C4-2B (cell line): Measurements from ENCODE around the gene USP48.

ENCODE experiments used
- CTCF ChIP-seq: fragments of 450-650 bp; conservative IDR thresholded peaks from 2 replicates; pipeline ENCODE4 v1.5.1; 2017; ENCODE audit warnings: mild to moderate bottlenecking
- ZFX ChIP-seq: fragments of 450-650 bp; IDR thresholded peaks from 2 replicates; pipeline ENCODE4 v1.6.1; 2017

- TF ChIP-seq CTCF (no peak), ZFX (no peak)
Measured at GRCh38 chr1:21659924-21660326, 123.0 kb downstream of the USP48 start.
